ENCODE measurements around the gene ALKBH4. TPM values are rescaled to one million over a fixed set of nuclear protein-coding genes. Genes with fewer than 3 reads are reported as not detected.

ALKBH4 gene, protein sequence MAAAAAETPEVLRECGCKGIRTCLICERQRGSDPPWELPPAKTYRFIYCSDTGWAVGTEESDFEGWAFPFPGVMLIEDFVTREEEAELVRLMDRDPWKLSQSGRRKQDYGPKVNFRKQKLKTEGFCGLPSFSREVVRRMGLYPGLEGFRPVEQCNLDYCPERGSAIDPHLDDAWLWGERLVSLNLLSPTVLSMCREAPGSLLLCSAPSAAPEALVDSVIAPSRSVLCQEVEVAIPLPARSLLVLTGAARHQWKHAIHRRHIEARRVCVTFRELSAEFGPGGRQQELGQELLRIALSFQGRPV
- total RNA-seq: 13.2 and 17.4 TPM in 2 replicates

DNA sequence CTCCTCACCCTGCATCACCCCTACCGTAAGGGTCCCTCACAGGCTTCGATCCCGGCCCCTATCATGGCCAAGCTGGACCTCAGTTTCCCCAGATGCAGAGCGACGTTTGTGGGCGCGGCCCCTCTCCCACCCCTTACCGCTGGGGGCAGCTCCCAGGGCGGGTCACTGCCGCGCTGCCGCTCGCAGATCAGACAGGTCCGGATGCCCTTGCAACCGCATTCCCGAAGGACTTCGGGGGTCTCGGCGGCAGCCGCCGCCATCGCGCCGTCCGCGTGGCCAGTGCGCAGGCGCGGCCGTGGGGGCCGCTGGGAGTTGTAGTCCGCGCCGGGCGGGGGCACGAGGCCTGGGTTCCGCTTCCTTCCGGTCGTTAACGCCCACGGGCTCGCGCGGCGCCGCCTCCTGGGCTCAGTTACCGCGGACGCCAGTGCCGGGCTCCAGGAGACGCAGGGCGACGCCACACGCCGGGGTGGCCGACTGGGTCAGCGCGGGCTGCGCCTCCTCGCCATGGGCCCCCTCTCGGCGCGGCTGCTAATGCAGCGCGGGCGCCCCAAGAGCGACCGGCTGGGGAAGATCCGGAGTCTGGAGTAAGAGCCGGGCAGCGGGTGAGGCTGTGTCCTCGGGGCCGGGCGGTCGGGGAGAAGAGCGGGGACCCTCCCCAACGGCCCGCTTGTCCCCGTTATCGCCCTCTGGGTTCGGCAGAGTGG, at the start of gene ALKBH4, which contains the start of gene LRWD1:
ALKBH4 (minus strand) TSS at position 287 of the 704 bp plus-strand sequence; CDS start at position 260, 27 bp downstream.
LRWD1 (plus strand) TSS at position 408 of the 704 bp plus-strand sequence; CDS start at position 505, 97 bp downstream.

DNA sequence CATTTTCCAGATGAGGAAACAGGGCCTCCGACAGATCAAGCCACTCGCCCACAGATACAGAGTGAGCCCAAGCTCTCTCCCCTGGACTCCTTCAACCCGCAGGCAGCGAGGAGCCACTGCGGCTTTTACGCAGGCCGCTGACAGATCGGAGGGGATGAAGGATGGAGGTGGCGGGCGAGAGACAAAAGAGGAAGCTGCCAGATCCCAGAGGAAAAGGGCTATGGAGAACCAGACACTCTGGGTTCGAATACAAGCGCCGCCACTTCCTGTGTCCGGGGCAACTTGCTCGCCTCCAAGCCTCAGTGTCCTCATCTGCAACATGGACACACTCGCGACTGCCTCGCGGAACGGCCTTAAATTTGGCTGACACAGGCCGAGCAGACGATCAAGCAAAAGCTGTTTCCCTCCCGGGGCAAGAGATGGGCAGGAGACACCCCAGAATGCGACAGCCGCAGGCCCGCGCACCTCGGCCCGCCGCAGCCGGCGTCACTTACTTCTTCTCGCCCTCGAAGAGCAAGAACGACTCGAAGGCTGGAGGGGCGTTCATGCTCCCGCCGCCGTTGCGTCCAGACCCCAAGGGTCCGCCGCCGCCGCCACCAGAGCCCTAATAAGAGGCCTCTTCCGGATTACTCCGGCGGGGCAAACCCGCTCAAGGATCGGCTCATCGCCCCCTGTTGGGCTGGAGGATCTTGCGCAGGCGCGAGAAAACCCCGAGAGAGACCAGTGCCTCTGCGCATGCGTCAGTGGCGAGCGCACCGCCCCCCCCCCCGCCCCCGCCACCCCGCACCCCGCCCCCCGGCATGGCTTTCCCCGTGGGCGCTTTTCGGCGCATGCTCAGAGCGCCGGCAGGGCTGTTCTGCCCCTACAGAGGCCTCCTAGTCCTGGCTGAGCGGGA, 13.9 kb upstream of the ALKBH4 start, which contains the start of gene POLR2J:
POLR2J (minus strand) TSS at position 609 of the 895 bp plus-strand sequence; CDS start at position 547, 62 bp downstream.

DNA sequence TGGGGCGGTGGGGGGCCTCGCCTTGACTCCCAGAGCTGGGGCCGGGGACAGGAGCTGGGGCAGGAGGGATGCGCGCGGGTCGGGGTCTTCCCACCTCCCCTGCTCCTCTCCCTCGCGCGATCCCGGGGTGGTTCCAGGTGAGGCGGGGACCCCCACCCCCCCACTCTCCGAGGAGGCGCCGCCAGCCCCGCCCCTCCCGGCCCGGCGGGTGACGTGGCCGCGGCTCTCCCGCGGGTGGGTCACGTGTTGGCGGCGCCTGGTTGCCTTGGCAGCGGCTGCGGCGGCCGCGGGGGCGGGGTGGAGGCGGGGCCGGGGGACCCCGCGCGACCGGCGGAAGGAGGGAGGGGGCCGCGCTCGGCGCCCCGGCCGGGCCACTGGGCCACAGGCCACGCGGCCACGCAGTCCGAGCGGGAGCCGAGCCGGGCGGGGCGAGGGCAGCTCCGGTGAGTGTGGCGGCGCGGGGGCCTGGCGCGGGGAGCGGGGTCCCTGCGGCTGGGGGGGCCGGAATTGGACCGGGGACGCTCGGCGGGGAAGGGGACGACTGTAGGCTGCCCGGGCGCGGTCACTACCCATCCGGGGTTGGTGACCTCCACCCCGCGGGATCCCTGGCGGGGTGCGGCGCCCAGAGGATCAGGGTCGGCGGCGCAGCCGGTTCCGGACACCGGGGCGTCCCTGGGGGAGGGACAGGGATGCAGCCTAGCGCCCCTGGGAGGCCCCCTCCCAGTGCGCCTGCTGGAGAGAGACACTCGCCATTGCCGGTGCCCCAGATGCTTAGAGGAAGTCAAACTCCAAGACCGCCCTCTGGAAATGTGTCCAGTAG, 31.2 kb downstream of the ALKBH4 start, which contains the start of gene ORAI2:
ORAI2 (plus strand) TSS at position 357 of the 820 bp plus-strand sequence. CDS start 5,382 bp downstream, outside the sequence.

Other genes starting within 250 kb of the ALKBH4 start
- gene SH2B2, start 178.0 kb downstream of the ALKBH4 start, total RNA-seq: 1.5 and 3.3 TPM in 2 replicates
- gene SPDYE6, start 108.4 kb downstream of the ALKBH4 start, total RNA-seq: 0.15 and 0.17 TPM in 2 replicates
- 16.7 and 19.3 TPM in 2 replicates for gene PRKRIP1, start 68.5 kb downstream of the ALKBH4 start, total RNA-seq
- gene ORAI2, start 31.3 kb downstream of the ALKBH4 start, total RNA-seq: 40.1 and 52.9 TPM in 2 replicates
- 15.0 and 23.5 TPM in 2 replicates for gene LRWD1, start 121 bp upstream of the ALKBH4 start, total RNA-seq
- gene POLR2J, start 14.1 kb upstream of the ALKBH4 start, total RNA-seq: 27.6 and 29.4 TPM in 2 replicates
- 3.0 and 3.5 TPM in 2 replicates for gene RASA4B, start 52.9 kb upstream of the ALKBH4 start, total RNA-seq
- gene UPK3BL2, start 78.8 kb upstream of the ALKBH4 start, total RNA-seq: 0.99 and 1.9 TPM in 2 replicates
- gene SPDYE2, start 86.4 kb upstream of the ALKBH4 start, total RNA-seq: not detected in 2 replicates
- 28.8 and 33.3 TPM in 2 replicates for gene POLR2J3, start 107.7 kb upstream of the ALKBH4 start, total RNA-seq
- 6.5 and 7.4 TPM in 2 replicates for gene RASA4, start 151.9 kb upstream of the ALKBH4 start, total RNA-seq
- 10.3 and 12.2 TPM in 2 replicates for gene UPK3BL1, start 177.9 kb upstream of the ALKBH4 start, total RNA-seq
- gene SPDYE2B, start 185.5 kb upstream of the ALKBH4 start, total RNA-seq: not detected in 2 replicates
- 2.5 and 4.5 TPM in 2 replicates for gene POLR2J2, start 206.8 kb upstream of the ALKBH4 start, total RNA-seq

Measured in smooth muscle cell of trachea (primary cell).